A204.1 (cell line): ENCODE results near the gene CTNNA2.
"Not testable (repeated sequence)": the region's sequence is repeated elsewhere in the genome, so short reads cannot be mapped to it uniquely, and the experiment has no call there.

ENCODE experiments used
- FAIRE-seq: peaks from 2 replicates; lab custom pipeline; 2012; peaks lifted over from hg19 to GRCh38; lab: Jason Lieb, UNC

CTNNA2 gene

DNA sequence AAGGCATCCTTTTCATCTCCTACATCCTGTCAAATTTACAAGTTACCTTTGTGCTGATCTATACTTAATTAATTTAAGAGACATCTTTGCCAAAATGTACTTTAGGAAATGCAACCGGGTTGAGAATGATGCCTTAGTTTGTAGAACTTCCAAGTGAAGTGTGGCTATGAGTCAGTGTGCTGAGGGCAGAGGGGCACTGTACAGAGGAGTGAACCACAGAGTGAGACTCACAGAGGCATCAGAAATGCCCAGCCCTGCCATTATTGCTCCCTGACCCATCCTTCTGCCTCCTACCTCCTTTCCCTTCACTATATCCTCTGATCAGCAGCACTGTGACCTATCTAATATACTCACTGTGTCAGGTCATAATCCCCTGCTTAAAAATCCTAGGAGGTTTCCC is 471.6 kb downstream of the CTNNA2 start:
- no peak for FAIRE-seq

DNA sequence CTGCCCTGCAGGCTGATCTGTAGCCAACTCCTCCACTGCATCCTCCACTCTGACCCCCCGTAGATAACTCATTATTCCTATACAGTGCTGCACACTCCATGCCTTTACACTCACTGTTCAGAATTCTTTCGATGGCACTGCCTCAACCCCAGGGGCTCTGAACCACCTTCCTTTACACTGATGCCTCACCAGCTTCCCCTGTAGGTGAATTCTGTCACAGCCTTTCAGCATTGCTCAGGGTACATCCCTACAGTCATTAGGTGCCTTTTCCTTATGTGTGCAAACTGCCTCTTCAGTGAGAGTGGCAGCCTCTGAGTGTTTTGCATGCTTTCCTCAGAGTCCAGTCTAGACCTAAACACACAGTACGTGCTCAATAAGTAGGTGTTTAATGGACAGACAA is 472.3 kb downstream of the CTNNA2 start:
- no peak for FAIRE-seq

DNA sequence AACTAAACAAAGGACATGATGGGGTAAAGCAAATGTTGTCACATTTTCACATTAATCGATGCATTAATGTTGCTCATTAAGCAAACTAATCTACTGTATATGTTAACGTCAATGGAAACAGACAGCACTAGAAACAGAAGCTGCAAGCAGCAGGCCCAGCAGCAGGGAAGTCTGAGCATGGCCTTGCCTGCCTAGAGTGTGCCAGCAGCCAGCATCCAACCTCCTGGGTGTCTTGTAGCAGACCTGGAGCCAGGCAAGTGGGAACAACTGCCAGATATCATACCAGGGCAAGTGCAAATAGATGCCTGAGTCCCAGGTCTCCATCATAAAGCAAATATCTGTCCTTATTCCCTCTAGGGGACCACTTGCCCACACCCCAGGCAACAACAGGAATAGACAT is 472.7 kb downstream of the CTNNA2 start:
- no peak for FAIRE-seq

DNA sequence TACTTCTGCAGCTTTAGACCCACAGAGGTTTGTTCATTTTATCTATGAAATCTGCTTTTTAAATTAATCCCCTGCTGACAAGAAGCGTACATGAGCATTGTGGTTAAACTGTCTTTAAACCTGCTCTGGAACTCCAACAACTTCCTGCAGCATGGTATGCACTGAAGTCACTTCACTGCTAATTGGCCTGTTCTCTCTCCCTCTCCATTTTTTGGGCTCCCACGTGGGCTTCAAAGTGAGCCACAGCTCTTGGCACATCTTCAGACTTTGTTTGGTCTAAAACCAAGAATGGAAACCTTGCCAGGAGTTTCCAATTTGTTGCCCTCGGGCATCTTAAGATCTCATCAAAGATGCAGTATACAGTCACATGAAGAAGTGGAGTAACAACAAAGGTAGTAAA is 480.3 kb downstream of the CTNNA2 start:
- FAIRE-seq: no peak

DNA sequence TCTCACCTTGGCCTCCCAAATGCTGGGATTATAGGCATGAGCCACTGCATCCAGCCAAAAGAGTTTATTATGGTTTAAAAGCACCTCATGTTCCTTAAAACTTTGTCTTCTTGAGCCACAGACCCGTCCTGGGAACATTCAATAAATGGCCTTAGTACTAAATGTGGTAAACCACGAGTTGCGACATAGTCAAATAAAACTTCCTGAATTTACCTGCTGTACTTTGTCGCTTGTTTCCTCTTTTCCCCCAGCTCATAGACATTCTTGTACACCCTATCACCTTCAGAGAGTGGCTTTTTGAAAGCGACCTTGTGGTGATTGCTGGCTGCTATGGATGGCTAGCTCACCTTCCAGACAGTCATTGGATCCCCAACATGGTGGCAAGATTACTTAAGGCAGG is 481.3 kb downstream of the CTNNA2 start:
- FAIRE-seq: no peak

DNA sequence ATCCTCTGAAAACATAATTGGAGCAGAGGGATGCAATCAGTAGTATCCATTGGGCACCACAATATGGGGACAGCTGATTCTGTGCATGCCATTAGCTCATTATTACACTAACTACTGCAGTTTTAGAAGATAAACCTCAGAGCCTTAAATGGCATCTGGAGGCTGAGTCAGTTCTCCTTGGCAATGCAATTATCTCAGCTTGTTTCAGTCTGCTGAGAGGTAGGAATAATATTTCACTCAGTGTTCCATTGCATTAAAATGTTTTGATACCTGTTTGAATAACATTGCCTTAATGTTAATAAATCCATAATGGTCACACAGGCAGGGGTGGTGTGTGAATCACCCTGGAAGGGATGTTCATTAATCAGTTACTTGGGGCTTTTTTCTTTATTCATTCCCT is 482.1 kb downstream of the CTNNA2 start:
- no peak for FAIRE-seq

DNA sequence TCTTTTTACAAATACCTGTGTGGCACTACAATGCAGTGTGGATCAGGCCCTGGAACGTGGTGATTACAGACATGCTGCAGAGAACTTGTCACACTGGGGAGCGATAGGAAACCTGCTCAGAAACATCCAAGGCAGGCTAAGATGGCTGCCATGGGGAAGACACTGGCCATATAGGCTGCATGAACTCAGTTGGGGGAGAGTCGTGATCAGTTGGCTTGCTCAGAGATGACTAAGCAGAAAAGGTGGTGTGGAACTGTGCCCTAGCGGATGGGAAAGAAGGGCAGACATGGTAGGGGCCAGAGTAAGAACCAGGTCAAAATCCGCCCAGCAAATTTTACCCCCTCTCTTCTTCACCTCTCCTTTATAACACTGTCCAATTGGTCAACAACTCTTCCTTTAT is 483.9 kb downstream of the CTNNA2 start:
- FAIRE-seq: no peak

DNA sequence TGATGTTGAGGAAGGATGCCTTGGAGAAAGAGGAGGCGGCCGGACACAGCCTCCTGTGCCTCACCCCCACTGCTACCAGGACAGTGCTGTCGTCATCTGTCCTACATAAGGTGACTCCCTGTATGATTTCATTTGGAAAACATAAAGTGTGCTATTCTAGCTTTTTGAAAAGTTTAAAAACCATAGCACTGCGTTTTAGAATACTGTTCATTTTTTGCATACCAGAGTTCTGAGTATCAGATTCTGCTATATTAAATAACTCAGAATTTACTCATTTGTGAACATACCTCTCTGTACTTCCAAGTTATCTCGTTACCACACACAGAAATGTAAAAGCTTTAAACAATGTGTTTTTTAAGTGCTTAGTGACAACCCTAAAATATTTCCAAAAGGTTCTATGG is 488.9 kb downstream of the CTNNA2 start:
- FAIRE-seq: no peak

DNA sequence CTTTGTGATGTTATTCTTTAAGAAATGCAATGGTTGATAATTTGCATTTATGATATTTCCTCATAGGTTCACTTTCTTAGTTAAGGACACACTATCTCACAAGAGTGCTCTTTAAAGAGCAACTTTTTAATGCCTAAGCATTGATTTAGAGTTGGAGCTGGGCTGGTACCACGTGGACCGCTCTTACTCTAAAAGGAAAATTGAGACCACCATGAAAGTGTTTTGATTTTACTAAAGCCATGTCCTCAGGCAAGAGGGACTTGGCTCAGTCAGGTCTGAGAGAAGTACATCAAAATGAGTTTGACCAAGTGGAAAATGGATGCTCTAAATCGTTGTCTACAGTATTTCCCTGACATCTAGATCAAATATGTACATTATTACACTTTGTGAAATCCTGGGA is 489.3 kb downstream of the CTNNA2 start:
- no peak for FAIRE-seq

DNA sequence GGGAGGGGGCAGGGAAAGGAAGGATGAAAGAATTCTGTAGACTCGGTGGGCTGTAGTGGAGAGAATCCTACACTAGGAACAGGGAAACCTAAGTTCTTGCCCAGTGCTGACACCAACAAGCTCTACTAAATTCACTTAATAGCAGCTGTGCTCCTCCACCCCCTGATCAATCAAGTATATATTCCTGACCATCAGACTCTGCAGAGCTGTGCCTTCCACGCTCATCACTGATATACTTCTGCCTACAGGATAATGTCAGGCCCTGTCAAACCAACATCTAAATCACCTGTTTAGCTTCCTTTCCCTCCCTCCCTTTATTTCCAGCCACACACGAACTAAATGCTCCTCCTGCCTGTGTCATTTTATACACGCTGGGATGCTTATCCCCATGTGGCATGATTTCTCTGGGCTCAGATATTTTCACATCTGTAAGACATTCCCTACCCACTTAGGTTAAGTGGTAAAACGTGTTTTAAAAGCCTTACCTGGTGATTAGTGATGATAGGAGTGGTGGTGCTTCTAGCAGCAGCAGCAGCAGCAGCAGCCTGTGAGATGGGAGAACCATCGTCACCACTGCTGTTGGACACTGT is 489.8 kb downstream of the CTNNA2 start:
- no peak for FAIRE-seq

DNA sequence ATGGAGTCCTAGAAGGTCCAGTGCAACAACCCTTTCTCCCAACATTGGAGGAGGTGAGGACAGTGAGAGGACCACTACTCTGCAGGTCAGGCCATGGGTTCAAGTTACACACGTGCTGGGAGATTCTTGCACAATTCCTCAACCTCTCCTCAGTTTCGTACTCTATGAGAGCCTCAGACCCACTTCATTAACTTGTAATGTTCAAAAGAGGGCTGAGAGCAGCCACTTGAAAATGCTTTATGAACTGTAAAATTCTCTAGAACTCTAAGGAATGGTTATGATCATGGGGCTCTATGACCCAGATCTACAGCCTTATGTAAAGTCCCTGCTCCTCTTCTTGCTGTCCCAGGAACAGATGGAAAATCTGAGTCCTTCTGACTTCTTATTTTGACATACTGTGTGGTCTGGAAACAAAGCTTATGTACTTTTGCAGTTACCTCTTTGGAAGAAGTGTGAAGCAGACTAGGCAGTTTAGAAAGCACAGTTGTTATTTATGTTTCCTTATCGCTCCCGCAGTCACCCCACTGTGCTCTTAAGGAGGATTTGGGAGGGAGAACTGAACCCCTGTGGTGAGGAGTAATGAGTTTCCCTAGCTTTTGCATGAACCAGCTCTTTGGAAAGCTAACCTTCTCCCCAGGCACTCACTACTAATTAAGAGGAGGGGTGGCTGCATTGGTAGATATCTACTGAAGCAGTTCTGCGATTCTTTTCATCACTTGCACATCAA is 495.1 kb downstream of the CTNNA2 start:
- no peak for FAIRE-seq

DNA sequence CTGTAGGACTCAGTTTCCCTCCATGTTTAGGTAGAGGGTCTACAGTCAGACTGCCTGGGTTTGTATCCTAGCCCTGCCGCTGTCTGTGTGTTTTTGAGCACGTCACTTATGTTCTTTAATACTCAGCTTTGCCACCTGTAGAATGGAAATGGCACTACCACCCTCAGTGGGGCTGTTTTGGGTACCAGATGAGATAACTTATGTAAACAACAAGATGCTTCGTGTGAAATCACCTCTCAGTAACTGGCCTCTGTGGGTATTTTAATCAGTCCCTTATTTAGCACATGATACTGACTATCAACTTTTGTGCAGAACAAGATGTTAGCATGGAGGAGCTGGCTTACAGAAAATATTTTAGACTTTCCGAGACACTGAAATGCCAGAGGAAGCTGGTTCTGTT is 495.7 kb downstream of the CTNNA2 start:
- FAIRE-seq: no peak

DNA sequence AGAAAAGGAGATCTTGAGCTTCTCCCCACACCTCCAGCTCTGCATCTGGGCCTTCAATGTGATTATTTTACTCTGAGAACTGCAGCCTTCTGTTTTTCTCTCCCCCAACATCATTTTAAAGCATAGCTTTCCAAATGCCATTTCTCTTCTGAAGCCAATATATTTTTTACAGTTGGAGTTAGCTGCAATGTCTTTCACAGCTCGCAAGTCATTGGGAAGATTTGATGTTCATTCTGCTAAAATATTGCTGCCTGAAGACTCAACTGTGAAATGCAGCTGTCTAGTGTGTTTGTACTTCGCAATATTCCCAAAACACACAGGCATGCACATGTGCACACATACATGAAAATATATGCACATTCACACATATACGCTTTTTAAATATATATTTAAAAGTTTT is 496.4 kb downstream of the CTNNA2 start:
- FAIRE-seq: no peak

DNA sequence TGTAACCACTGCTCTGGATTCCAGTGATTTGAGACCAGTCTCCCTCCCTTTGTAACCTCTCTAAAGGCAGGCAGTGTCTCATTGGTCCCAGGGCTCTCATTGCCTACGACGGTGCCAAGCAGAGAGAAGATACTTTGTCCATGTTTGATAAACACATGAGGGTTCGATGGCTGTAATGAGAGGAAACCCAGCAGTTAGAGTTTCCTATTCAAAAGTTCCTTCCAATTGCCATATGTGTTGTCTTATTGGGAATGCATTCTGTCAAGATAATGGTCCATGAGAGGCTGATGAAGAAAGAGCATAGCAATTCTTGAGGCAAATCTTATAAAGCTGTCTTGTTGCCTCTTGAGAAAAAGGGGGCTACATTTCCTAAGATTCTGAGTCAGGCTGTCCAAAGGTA is 499.2 kb downstream of the CTNNA2 start:
- FAIRE-seq: no peak

DNA sequence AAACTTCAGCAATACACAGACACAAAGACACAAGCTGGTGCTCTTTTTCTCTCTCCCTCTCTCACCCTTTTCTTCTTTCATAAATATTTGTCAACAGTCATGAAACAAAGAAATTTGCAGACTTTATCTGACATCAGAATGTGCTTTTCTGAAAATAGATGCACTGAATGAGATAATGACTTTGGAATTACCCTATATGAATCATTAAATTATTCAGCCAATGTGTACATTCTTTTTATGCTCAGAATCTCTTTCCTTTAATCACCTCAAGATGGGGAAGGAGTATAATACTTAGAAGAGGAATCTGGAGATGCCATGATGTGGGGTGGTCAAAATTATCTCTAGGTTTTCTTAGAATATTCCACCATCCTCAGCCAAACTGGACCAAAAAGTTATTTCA is 501.8 kb downstream of the CTNNA2 start:
- no peak for FAIRE-seq

DNA sequence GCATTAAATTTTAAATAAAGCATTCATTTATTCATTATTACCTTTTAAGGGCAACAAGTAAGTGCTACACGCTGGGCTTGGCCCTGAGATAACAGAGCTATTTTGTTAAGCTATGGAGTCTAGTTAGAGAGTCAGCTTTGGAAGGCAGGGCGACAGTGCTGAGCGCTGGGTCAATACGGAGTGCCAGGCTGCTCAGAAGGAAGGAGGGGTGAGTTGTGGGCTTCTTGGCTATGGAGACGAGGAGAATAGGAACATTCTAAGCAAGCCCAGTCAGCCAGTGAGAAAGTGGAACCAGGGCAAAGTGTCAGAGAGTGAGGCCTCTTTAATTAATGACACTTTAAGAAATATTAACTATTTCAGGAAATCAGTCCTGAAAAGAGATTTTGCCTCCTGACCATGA is 503.3 kb downstream of the CTNNA2 start:
- FAIRE-seq: no peak

DNA sequence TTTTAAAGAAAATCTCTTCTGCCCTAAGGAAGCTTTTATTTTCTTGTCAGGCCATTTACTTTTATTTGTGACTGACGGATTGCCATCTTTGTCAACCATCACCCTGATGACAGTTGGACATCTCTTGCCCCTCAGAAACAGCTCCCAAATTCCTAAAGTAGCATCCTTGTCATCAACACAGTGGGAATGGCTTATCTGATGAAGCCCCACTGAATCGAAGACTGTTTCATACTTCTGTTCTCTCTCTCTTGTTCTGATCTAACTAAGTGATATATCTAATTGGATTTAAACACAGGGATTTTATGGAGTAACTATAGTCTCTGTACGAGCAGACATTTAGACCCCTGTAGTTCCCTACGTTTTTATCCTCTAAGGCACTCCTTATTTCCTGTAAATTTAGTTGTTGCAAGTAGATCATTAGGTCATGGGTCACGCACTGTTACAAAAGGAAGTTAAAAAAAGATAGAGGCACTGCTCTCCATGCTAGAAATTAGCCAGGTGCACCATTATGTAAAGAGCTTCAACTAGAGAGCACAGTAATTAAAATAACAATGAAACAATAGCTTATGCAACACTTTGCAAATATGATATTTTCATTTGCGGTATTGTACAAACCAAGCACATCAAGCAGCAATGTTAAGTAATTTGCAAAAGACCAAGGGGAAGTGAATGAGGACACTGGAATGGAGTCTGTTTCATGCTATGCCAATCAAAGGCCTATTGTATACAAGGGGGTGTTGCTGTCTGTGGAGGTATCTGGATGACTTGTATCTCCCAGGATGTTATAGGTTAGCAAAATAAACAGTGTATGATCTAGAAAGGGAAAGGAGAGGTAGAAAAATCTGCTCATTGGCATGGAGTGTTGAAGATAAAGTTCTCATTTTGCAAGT is 507.0 kb downstream of the CTNNA2 start:
- FAIRE-seq: no peak

DNA sequence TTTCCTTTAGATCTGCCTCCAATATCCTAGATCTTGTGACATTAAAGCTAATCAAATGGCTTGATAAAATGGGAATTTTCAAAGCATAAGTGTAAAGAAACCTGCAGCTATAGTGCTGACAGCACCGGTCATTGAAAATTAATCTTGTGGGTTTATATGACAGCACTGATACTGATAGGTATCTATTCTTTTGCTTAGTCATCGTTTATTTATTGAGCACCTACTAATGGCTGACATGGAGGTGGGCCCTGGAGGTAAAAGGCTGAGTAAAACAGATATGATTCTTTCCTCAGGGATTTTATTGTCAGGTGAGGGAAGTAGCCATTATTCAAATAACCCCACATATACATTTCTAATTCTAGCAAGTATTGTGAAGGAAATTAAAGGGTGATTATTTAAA is 509.2 kb downstream of the CTNNA2 start:
- no peak for FAIRE-seq

DNA sequence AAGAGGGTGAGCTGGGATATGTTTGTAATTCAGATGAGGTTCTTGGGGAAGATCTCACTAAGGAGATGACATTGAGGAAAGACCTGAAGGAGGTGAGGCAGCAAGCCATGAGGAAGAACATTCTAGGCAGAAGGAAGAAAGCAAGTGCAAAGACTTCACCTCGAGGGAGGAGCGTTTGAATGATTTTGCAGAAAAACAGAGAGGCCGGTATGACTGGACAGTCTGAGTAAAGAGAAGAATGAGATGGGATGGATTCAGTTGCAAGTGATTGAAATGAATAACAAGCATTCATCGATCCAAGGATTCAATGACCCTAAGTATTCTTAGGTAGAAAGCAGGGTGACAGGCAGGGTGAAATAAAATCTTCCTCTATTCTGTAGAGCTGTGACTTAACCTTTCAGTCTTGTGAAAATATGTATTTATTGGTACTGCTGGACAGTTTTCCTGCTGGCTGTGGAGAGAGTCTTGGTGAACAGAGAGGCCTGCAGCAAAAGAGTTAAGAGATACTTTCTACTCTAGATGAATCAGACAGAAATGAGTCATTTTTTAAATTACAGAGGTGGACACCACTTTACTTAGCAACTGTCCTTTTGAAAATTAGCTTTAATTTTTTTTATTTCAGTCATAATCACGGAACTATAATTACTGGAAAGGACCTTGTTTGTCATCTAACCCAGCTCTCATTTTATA is 513.3 kb downstream of the CTNNA2 start:
- FAIRE-seq: no peak

DNA sequence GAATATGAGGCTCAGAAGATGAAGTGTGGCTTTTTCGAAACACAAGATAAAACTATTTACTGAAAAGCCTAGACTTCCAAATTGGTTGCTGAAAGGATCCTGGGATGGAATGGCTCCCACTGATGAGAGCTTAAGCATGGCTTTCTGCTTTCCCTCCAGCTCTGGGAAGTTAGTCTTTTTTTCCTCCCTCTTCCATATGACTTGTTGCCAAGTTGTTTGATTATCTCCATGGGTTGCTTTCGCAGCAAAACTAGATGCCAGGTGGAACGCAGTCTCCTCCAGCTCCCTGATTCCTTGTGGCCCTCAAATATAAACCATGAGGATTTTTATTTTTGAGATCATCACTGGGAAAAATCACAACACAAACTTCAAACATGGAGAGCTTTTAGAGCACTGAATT is 515.2 kb downstream of the CTNNA2 start:
- no peak for FAIRE-seq

DNA sequence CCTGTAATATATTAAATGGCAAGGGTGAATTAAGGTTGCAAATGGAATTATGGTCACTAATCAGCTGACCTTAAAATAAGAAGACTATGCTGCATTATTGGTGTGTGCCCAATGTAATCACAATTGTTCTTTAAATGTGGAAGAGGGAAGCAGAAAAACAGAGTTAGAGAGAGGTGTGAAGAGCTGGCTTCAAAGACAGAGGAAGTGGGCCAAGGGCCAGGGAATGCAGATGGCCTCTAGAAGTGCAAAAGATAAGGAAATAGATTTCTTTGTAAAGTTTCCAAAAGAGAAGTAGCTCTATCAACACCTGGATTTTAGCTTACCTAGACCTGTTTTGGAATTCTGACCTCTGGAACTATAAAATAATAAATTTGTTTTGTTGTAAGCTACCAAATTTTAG is 515.7 kb downstream of the CTNNA2 start:
- no peak for FAIRE-seq

DNA sequence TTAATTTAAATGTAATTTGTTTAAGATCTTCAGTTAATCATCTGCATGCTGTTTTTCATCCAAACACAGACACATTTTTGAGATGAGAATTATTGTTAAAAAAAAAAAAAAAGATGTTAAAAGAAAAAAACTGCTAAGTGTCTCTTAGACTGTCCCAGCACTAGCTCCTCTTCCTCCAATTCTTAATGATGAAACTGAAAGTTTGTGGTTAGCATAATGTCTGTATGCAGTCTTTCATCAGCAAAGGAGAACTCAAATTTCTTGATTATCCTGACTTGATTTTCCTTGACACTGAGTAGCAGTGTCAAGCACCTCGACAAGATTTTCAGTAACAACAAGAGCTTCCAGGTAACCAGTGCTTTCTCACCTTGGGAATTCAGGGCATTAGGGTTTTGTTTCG is 517.3 kb downstream of the CTNNA2 start:
- FAIRE-seq: no peak

DNA sequence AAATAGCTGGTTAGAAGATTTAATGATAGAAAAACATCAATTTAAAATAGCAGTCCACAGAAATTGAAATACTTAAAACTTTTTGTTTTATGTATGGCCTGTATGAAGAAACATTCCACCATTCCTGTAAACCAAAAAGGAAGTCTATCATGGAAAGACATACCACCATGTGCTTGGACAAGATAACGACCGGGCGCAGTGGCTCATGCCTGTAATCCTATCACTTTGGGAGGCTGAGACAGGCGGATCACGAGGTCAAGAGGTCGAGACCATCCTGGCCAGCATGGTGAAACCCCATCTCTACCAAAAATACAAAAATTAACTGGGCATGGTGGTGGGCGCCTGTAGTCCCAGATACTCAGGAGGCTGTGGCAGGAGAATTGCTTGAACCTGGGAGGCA is 519.8 kb downstream of the CTNNA2 start:
- FAIRE-seq: not testable (repeated sequence)
